SK-N-SH (cell line): ENCODE data around the gene TEX52.

Experiments used
- CTCF ChIP-seq: fragments of 200-600 bp; sonication (generic); IDR thresholded peaks from 2 replicates; pipeline ENCODE4 v1.6.1; 2017; ENCODE audit warnings: antibody characterized with exemption, mild to moderate bottlenecking, moderate library complexity
- GATA2 ChIP-seq: sonication (generic); formaldehyde crosslinking; IDR thresholded peaks from 2 replicates; pipeline ENCODE4 v1.5.0; 2020; ENCODE audit warnings: mild to moderate bottlenecking, missing genetic modification reagents
- MAX ChIP-seq: IDR thresholded peaks from 2 replicates; pipeline ENCODE4 v1.4.0; 2012; ENCODE audit warnings: low read depth
- NRF1 ChIP-seq: IDR thresholded peaks from 2 replicates; pipeline ENCODE4 v1.6.1; 2012; ENCODE audit warnings: low read depth, mild to moderate bottlenecking, low read length
- PBX3 ChIP-seq: IDR thresholded peaks from 2 replicates; pipeline ENCODE4; 2012
- POLR2AphosphoS5 ChIP-seq: IDR thresholded peaks from 2 replicates; pipeline ENCODE4 v1.6.1; 2012; ENCODE audit warnings: low read depth, low read length
- REST ChIP-seq: IDR thresholded peaks from 2 replicates; pipeline ENCODE4 v1.6.1; 2012; ENCODE audit warnings: mild to moderate bottlenecking, low read depth, low read length, moderate library complexity
- SIN3A ChIP-seq: IDR thresholded peaks from 2 replicates; pipeline ENCODE4 v1.6.1; 2012; ENCODE audit warnings: low read depth, mild to moderate bottlenecking, low read length, moderate library complexity, borderline replicate concordance
- SMC3 ChIP-seq: IDR thresholded peaks from 2 replicates; pipeline ENCODE4 v1.6.1; 2012; ENCODE audit warnings: low read depth, low read length, improper control_type of control experiment
- TCF12 ChIP-seq: IDR thresholded peaks from 2 replicates; pipeline ENCODE4 v1.4.0; 2012

- no peak for TF ChIP-seq CTCF
- no peak for TF ChIP-seq PBX3
- TF ChIP-seq REST, result no peak
- no peak for TF ChIP-seq GATA2 (CRISPR knock-in tag)
- TF ChIP-seq NRF1, result no peak
- TF ChIP-seq MAX, result no peak
- no peak for TF ChIP-seq SIN3A
- TF ChIP-seq SMC3, result no peak
- no peak for TF ChIP-seq TCF12
- no peak for TF ChIP-seq POLR2AphosphoS5
These were observed 21.0 kb downstream of the TEX52 start for GRCh38 chr12:2835691-2836403.
